Endothelial cell of umbilical vein (primary cell): ENCODE data around the gene SP6. TPM values are rescaled to one million over a fixed set of nuclear protein-coding genes. Genes with fewer than 3 reads are reported as not detected.

Experiments
- BruUV-seq: library from RNA; stranded (reverse); fragments of 400-500 nt; replicated peaks from 2 replicates; lab custom pipeline; 2021; lab: Mats Ljungman, UMichigan
- CTCF ChIA-PET: fragments of 300-600, 350-600 bp; sonication (Branson Sonifier 250); formaldehyde crosslinking; loops from one replicate; lab custom pipeline; 2021; ENCODE audit warnings: antibody characterized with exemption, inconsistent platforms; lab: Charles Lee
- POLR2A ChIA-PET: fragments of 300-600, 350-600 bp; sonication (Branson Sonifier 250); formaldehyde crosslinking; loops from one replicate; lab custom pipeline; 2021; ENCODE audit warnings: antibody characterized with exemption, inconsistent platforms; lab: Charles Lee
- DNase-seq: peaks from one replicate; pipeline ENCODE4 v3.0.0-alpha.2; 2011; ENCODE audit warnings: low read depth, low spot score
- FAIRE-seq: peaks from 2 replicates; lab custom pipeline; 2011; peaks lifted over from hg19 to GRCh38; lab: Jason Lieb, UNC
- H2AFZ ChIP-seq: 2 replicates; pipeline ENCODE4 v1.6.0; 2012; ENCODE audit warnings: low read depth, low read length, control low read depth, inconsistent platforms
- H3K27ac ChIP-seq: 2 replicates; pipeline ENCODE4 v1.5.1; 2011; ENCODE audit warnings: low read depth, mild to moderate bottlenecking, control low read depth, low read length, moderate library complexity; ENCODE audit not compliant: insufficient read depth
- H3K27me3 ChIP-seq, 2 experiments: 2 replicates each; pipeline versions ENCODE4 v1.6.0 to v1.6.1; 2011; ENCODE audit warnings: low read length in 2 of 2, mixed read lengths in 1 of 2; ENCODE audit not compliant: control insufficient read depth in 2 of 2, insufficient read depth in 2 of 2
- H3K36me3 ChIP-seq, 2 experiments: 2 replicates in 1 of 2; 3 replicates in 1 of 2; pipeline ENCODE4 v1.5.1; 2011; ENCODE audit warnings: low read length in 2 of 2, mild to moderate bottlenecking in 1 of 2, moderate library complexity in 1 of 2; ENCODE audit not compliant: control insufficient read depth in 2 of 2, insufficient read depth in 2 of 2; ENCODE audit errors: extremely low read depth in 1 of 2
- H3K4me1 ChIP-seq: 3 replicates; pipeline ENCODE4 v1.5.1; 2011; ENCODE audit warnings: mild to moderate bottlenecking, low read length; ENCODE audit not compliant: control insufficient read depth, insufficient read depth; ENCODE audit errors: extremely low read depth
- H3K4me2 ChIP-seq: 2 replicates; pipeline ENCODE4 v1.6.1; 2011; ENCODE audit warnings: low read length, control low read depth, mixed read lengths; ENCODE audit not compliant: insufficient read depth
- H3K4me3 ChIP-seq, 3 experiments: fragments of 200-600 bp in 1 of 3; sonication (generic), shearing (Covaris generic) in 1 of 3; replicated peaks in 1 of 3; 2 replicates each; pipeline ENCODE4 v1.5.1; 2011 to 2016; ENCODE audit warnings: control low read depth in 3 of 3, low read length in 3 of 3, mild to moderate bottlenecking in 2 of 3, inconsistent platforms in 1 of 3, low read depth in 1 of 3, moderate library complexity in 1 of 3; ENCODE audit not compliant: insufficient read depth in 1 of 3
- H3K79me2 ChIP-seq: 2 replicates; pipeline ENCODE4 v1.6.0; 2012; ENCODE audit warnings: low read length, inconsistent platforms; ENCODE audit not compliant: control insufficient read depth, insufficient read depth
- H3K9ac ChIP-seq: replicated peaks from 2 replicates; pipeline ENCODE3; 2011; ENCODE audit warnings: low read length, control low read depth; ENCODE audit not compliant: insufficient read depth; ENCODE audit errors: extremely low read depth
- H3K9me1 ChIP-seq: replicated peaks from 3 replicates; pipeline ENCODE4 v1.6.0; 2011; ENCODE audit warnings: mild to moderate bottlenecking, low read length; ENCODE audit not compliant: control insufficient read depth, insufficient read depth; ENCODE audit errors: extremely low read depth
- H3K9me3 ChIP-seq: replicated peaks from 2 replicates; pipeline ENCODE4 v1.5.1; 2012; ENCODE audit warnings: low read length, inconsistent platforms; ENCODE audit not compliant: control insufficient read depth, insufficient read depth
- H4K20me1 ChIP-seq: replicated peaks from 2 replicates; pipeline ENCODE3; 2011; ENCODE audit warnings: mild to moderate bottlenecking, low read length; ENCODE audit not compliant: control insufficient read depth, insufficient read depth; ENCODE audit errors: extremely low read depth
- EZH2 ChIP-seq: IDR thresholded peaks from 2 replicates; pipeline ENCODE4 v1.6.1; 2012; ENCODE audit warnings: borderline replicate concordance, low read depth, mild to moderate bottlenecking, moderate library complexity, low read length, inconsistent platforms; ENCODE audit not compliant: severe bottlenecking
- GATA2 ChIP-seq: IDR thresholded peaks from 2 replicates; pipeline ENCODE4 v1.7.0; 2011; ENCODE audit warnings: low read depth, mild to moderate bottlenecking, moderate library complexity, mixed read lengths, low read length; ENCODE audit not compliant: insufficient read length, insufficient read depth
- JUN ChIP-seq: IDR thresholded peaks from 2 replicates; pipeline ENCODE4 v1.6.1; 2011; ENCODE audit warnings: borderline replicate concordance, low read depth; ENCODE audit not compliant: insufficient read length, insufficient read depth
- MYC ChIP-seq: IDR thresholded peaks from one replicate; pipeline ENCODE4 v1.6.1; 2011; ENCODE audit warnings: mild to moderate bottlenecking, low read depth, low read length
- POLR2A ChIP-seq: IDR thresholded peaks from 2 replicates; pipeline ENCODE4 v1.6.1; 2012; ENCODE audit warnings: low read depth, mild to moderate bottlenecking, control low read depth, low read length
- dilution Hi-C: fragments of 300-500 bp; cut with MboI; formaldehyde crosslinking; loops from one replicate; pipeline ENCODE4 v1.15.0; 2019; ENCODE audit warnings: low sequenced_read_pairs; ENCODE audit not compliant: extremely low pct_ligation_motif_present
- intact Hi-C: fragments of 100-400 bp; cut with micrococcal nuclease; formaldehyde crosslinking; loops from one replicate; pipeline ENCODE4 v1.10.0; 2022
- polyA plus RNA-seq, 4 experiments: library from polyadenylated mRNA; depleted of rRNA in 3 of 4; stranded (reverse) in 3 of 4; unstranded in 1 of 4; fragments of >200 nt; gene quantifications; 2 replicates each; pipeline versions ENCODE4 v1.2.1 to v1.2.3, GENCODE V29; 2011 to 2012; ENCODE audit warnings: missing spikeins in 1 of 4
- total RNA-seq: library from RNA; stranded (reverse); gene quantifications from 2 replicates; pipeline ENCODE4 v1.2.3, GENCODE V29; 2021
- TF ChIP-seq, protein P1 (sequence below), 2 donors: IDR thresholded peaks; 1 replicate in 1 of 2; 2 replicates in 1 of 2; pipeline ENCODE4 v1.5.1; 2011; ENCODE audit warnings: low read length in 2 of 2, mild to moderate bottlenecking in 2 of 2, moderate library complexity in 2 of 2, control low read depth in 1 of 2, inconsistent platforms in 1 of 2, low read depth in 1 of 2; ENCODE audit not compliant: insufficient read depth in 1 of 2; ENCODE audit errors: extremely low read depth in 1 of 2

The SP6 gene
- total and polyA plus RNA-seq, 2 donors (not counting 3 experiments of a cell fraction or from before 2014, with no cell fraction given) = 0.11 to 1.3 TPM

DNA sequence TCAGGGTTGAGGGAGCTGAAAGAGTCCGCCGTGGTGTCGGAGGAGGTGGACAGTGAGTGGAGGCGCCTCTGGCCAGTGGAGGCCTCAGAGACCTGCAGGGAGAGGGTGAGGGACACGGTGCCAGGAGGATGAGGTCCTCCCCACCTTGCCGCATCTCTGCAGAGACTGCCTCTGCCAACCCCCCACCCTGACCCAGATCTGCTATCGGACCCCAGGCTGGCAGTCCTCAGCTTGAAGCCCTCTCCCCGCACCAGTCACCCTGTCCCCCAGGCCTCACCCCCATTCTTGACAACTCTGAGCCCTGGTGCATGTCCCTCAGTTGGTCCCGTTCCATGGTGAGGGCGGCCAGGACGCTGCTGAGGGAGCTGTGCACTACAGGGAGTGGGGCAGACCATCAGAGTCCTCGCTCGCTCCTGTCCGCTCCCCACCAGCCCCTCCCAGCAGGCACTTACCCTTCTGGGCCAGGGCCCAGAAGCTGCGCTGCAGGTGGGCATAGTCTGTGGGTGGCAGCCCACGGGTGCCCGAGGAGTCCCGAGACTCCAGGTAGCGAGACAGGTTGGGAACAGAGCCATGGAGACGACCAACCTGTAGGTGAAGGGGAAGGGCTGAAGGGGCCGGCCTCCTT lies 34.7 kb downstream of the SP6 start:
- no peak overlapping the region for H3K4me2 ChIP-seq
- H4K20me1 ChIP-seq = no peaks in the 10 kb centered on the region
- dilution Hi-C loops (no loop called here), intact Hi-C loops (no loop called here)
- TF ChIP-seq GATA2 = no peak
- TF ChIP-seq EZH2 = no peak
- no peak for TF ChIP-seq JUN
- TF ChIP-seq, protein P1, sequence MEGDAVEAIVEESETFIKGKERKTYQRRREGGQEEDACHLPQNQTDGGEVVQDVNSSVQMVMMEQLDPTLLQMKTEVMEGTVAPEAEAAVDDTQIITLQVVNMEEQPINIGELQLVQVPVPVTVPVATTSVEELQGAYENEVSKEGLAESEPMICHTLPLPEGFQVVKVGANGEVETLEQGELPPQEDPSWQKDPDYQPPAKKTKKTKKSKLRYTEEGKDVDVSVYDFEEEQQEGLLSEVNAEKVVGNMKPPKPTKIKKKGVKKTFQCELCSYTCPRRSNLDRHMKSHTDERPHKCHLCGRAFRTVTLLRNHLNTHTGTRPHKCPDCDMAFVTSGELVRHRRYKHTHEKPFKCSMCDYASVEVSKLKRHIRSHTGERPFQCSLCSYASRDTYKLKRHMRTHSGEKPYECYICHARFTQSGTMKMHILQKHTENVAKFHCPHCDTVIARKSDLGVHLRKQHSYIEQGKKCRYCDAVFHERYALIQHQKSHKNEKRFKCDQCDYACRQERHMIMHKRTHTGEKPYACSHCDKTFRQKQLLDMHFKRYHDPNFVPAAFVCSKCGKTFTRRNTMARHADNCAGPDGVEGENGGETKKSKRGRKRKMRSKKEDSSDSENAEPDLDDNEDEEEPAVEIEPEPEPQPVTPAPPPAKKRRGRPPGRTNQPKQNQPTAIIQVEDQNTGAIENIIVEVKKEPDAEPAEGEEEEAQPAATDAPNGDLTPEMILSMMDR (IDR thresholded peaks at IDR 0.05; ENCODE audit: extremely low read depth in 1 of 2, insufficient read depth in 1 of 2, low read depth in 1 of 2, low read length in 2 of 2) = no peak
- TF ChIP-seq MYC = no peak
- no peak for TF ChIP-seq POLR2A
- H3K27me3 ChIP-seq = no peaks in the 10 kb centered on the region
- H3K9ac ChIP-seq = no peak overlapping the region
- peaks cover 3 to 52% of the 10 kb centered on the region in 2 experiments for H3K36me3 ChIP-seq
- peaks cover 8% of the 10 kb centered on the region for H3K79me2 ChIP-seq
- H3K27ac ChIP-seq = no peak overlapping the region
- H2AFZ ChIP-seq = no peak overlapping the region
- FAIRE-seq (no peak), DNase-seq (no peak)
- CTCF ChIA-PET = no interaction called here
- no TSS peak for BruUV-seq
- POLR2A ChIA-PET = no interaction called here
- H3K9me3 ChIP-seq = no peaks in the 10 kb centered on the region
- H3K4me1 ChIP-seq = peaks cover 11% of the 10 kb centered on the region
- no peak overlapping the region for H3K4me3 ChIP-seq
- H3K9me1 ChIP-seq = no peaks in the 10 kb centered on the region
